ENCODE measurements around the gene TGFA.

The TGFA gene

DNA sequence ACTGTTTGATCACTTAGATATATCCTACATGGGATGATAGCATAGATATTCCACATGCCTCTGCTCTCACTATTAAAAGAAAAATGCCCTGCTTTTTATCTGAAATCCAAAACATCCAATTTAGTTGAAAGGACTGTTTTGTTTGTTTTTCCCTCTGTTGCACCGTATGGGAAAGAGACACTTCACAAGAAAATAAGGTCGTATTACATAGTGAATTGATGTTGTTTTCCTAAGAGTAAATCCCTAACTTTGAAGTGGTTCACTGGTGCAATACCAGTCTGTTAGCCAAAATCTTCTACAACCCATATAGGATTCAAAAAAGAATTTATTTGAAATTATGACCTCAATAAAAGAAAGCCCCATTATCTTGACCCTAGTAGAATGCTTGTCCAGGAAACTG, 18.1 kb downstream of the TGFA start:
- Histone ChIP-seq H3K27me3 (ENCODE audit: insufficient read depth, low read length) (no peaks in the 10 kb centered on the region), H4K8ac (ENCODE audit: low read depth, low read length) (no peak overlapping the region), H3K23ac (ENCODE audit: low read length) (no peak overlapping the region), H3K9me3 (ENCODE audit: insufficient read depth, low read depth, low read length) (peaks cover 2% of the 10 kb centered on the region), H3K4me2 (ENCODE audit: low read length) (no peak overlapping the region), H2BK120ac (ENCODE audit: insufficient read depth, low read length, poor library complexity) (no peak overlapping the region), H3K18ac (ENCODE audit: low read length) (no peak overlapping the region), H3K4me1 (ENCODE audit: control insufficient read depth in 1 of 2, insufficient read depth in 2 of 2, low read length in 2 of 2) (no peaks in the 10 kb centered on the region), H3K27ac (ENCODE audit: low read depth, low read length) (no peak overlapping the region), H3K36me3 (ENCODE audit: control insufficient read depth in 1 of 2, insufficient read depth in 2 of 2, low read length in 2 of 2) (no peaks in the 10 kb centered on the region), H3K4me3 (ENCODE audit: low read depth, low read length) (no peak overlapping the region), H2BK5ac (ENCODE audit: low read depth, low read length, poor library complexity) (no peak overlapping the region), H2AK5ac (ENCODE audit: low read length) (no peak overlapping the region), H4K91ac (ENCODE audit: low read depth, low read length) (no peak overlapping the region), H4K12ac (ENCODE audit: low read depth, low read length) (no peak overlapping the region), H3K9ac (ENCODE audit: low read length) (no peak overlapping the region), H3K14ac (ENCODE audit: low read length) (no peak overlapping the region), H3K79me1 (ENCODE audit: low read length) (no peaks in the 10 kb centered on the region), H3K79me2 (ENCODE audit: control insufficient read depth, insufficient read depth, low read length, poor library complexity) (no peaks in the 10 kb centered on the region), H3K4ac (ENCODE audit: low read depth, low read length) (no peak overlapping the region), H2AFZ (ENCODE audit: insufficient read depth, low read length, poor library complexity) (no peak overlapping the region), H2BK12ac (ENCODE audit: low read length) (no peak overlapping the region)
- WGBS (ENCODE audit: extremely low coverage, insufficient coverage, insufficient read length): no CpG with 5 or more reads among the region's 2 CpGs
- no peak for DNase-seq

DNA sequence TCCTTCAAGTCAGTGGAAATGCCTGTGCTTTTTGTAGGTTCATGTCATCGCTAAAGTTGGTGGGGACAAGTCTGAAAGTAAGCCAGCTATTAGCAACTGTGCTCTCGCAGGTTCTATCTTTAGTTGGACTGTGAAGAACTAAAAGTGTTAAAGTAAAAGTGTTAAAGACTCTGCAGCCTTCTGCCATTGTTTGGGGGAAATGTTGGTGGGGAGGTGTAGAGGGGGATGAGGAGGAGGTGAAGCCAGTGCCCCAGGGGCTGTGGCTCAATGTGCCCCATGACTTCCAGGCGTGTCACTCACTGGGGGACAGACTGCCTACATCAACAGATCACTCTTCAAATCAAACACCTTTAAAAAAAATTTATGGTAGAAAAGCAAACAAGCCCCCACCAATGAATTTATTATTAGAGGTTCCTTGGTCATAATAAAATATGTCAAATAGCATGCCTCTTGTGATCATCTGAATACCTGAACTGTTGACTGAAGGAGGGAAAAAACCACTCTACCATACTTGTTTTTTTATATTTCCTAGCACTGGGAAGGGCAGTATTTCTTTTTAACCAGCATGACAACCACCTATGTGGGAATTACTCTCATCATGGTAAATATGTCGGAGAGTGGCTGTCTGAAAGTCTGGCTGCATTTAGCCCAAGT, 19.3 kb downstream of the TGFA start:
- no peak for DNase-seq
- H4K91ac ChIP-seq (ENCODE audit: low read depth, low read length): no peak overlapping the region
- no peak overlapping the region for H3K4ac ChIP-seq (ENCODE audit: low read depth, low read length)
- no peaks in the 10 kb centered on the region for H3K4me1 ChIP-seq (ENCODE audit: control insufficient read depth in 1 of 2, insufficient read depth in 2 of 2, low read length in 2 of 2)
- no peaks in the 10 kb centered on the region for H3K79me2 ChIP-seq (ENCODE audit: control insufficient read depth, insufficient read depth, low read length, poor library complexity)
- no peak overlapping the region for H2BK5ac ChIP-seq (ENCODE audit: low read depth, low read length, poor library complexity)
- no peak overlapping the region for H3K27ac ChIP-seq (ENCODE audit: low read depth, low read length)
- no CpG with 5 or more reads among the region's 4 CpGs for WGBS (ENCODE audit: extremely low coverage, insufficient coverage, insufficient read length)
- no peaks in the 10 kb centered on the region for H3K27me3 ChIP-seq (ENCODE audit: insufficient read depth, low read length)
- no peaks in the 10 kb centered on the region for H3K36me3 ChIP-seq (ENCODE audit: control insufficient read depth in 1 of 2, insufficient read depth in 2 of 2, low read length in 2 of 2)
- no peak overlapping the region for H3K14ac ChIP-seq (ENCODE audit: low read length)
- H3K4me3 ChIP-seq (ENCODE audit: low read depth, low read length): no peak overlapping the region
- no peak overlapping the region for H4K8ac ChIP-seq (ENCODE audit: low read depth, low read length)
- H3K79me1 ChIP-seq (ENCODE audit: low read length): no peaks in the 10 kb centered on the region
- H3K9ac ChIP-seq (ENCODE audit: low read length): no peak overlapping the region
- no peak overlapping the region for H3K18ac ChIP-seq (ENCODE audit: low read length)
- H2AK5ac ChIP-seq (ENCODE audit: low read length): no peak overlapping the region
- no peak overlapping the region for H2AFZ ChIP-seq (ENCODE audit: insufficient read depth, low read length, poor library complexity)
- H3K23ac ChIP-seq (ENCODE audit: low read length): no peak overlapping the region
- no peak overlapping the region for H2BK120ac ChIP-seq (ENCODE audit: insufficient read depth, low read length, poor library complexity)
- H3K4me2 ChIP-seq (ENCODE audit: low read length): no peak overlapping the region
- H2BK12ac ChIP-seq (ENCODE audit: low read length): no peak overlapping the region
- H3K9me3 ChIP-seq (ENCODE audit: insufficient read depth, low read depth, low read length): peaks cover 2% of the 10 kb centered on the region
- H4K12ac ChIP-seq (ENCODE audit: low read depth, low read length): no peak overlapping the region

DNA sequence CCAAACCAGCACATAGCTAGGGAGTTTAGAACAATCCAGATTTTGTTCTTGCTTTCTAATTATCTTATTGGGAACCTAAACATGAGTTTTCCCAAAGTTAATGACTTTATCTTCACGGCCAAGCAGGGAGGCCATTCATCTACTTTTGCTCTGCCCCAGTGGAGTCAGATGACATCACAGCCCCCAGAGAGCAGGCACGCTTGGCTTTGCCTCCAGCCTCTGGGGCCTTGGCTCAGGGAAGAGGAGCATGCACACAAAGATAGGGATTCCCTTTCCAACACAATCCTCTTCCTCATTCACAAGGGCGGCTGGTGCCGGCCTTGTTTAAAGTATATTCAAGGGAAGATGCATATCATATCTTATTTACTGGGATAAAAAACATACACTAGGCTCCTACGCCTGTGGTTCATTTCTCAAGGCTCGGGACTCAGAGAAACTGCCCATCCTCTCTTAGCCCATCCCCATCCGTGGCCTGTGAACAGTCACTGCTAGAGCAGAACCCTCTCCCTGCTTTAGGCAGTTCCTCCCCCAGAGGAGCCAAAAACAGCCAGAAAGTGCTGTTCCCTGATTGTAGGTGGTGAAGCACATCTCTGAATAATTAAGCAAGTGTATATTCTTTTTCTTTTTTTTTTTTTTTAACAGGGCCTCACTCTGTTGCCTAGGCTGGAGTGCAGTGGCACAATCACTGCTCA, 21.2 kb downstream of the TGFA start:
- Histone ChIP-seq H3K9me3 (ENCODE audit: insufficient read depth, low read depth, low read length) (no peaks in the 10 kb centered on the region), H4K8ac (ENCODE audit: low read depth, low read length) (no peak overlapping the region), H3K4me2 (ENCODE audit: low read length) (no peak overlapping the region), H3K23ac (ENCODE audit: low read length) (no peak overlapping the region), H2BK5ac (ENCODE audit: low read depth, low read length, poor library complexity) (no peak overlapping the region), H2AK5ac (ENCODE audit: low read length) (no peak overlapping the region), H3K14ac (ENCODE audit: low read length) (no peak overlapping the region), H3K18ac (ENCODE audit: low read length) (no peak overlapping the region), H3K4me1 (ENCODE audit: control insufficient read depth in 1 of 2, insufficient read depth in 2 of 2, low read length in 2 of 2) (no peaks in the 10 kb centered on the region), H3K27me3 (ENCODE audit: insufficient read depth, low read length) (no peaks in the 10 kb centered on the region), H3K4me3 (ENCODE audit: low read depth, low read length) (no peak overlapping the region), H2BK12ac (ENCODE audit: low read length) (no peak overlapping the region), H3K9ac (ENCODE audit: low read length) (no peak overlapping the region), H3K79me1 (ENCODE audit: low read length) (no peaks in the 10 kb centered on the region), H4K12ac (ENCODE audit: low read depth, low read length) (no peak overlapping the region), H3K4ac (ENCODE audit: low read depth, low read length) (no peak overlapping the region), H3K36me3 (ENCODE audit: control insufficient read depth in 1 of 2, insufficient read depth in 2 of 2, low read length in 2 of 2) (no peaks in the 10 kb centered on the region), H2BK120ac (ENCODE audit: insufficient read depth, low read length, poor library complexity) (no peak overlapping the region), H3K79me2 (ENCODE audit: control insufficient read depth, insufficient read depth, low read length, poor library complexity) (no peaks in the 10 kb centered on the region), H2AFZ (ENCODE audit: insufficient read depth, low read length, poor library complexity) (no peak overlapping the region), H3K27ac (ENCODE audit: low read depth, low read length) (no peak overlapping the region), H4K91ac (ENCODE audit: low read depth, low read length) (no peak overlapping the region)
- WGBS (ENCODE audit: extremely low coverage, insufficient coverage, insufficient read length): no CpG with 5 or more reads among the region's 7 CpGs
- no peak for DNase-seq

DNA sequence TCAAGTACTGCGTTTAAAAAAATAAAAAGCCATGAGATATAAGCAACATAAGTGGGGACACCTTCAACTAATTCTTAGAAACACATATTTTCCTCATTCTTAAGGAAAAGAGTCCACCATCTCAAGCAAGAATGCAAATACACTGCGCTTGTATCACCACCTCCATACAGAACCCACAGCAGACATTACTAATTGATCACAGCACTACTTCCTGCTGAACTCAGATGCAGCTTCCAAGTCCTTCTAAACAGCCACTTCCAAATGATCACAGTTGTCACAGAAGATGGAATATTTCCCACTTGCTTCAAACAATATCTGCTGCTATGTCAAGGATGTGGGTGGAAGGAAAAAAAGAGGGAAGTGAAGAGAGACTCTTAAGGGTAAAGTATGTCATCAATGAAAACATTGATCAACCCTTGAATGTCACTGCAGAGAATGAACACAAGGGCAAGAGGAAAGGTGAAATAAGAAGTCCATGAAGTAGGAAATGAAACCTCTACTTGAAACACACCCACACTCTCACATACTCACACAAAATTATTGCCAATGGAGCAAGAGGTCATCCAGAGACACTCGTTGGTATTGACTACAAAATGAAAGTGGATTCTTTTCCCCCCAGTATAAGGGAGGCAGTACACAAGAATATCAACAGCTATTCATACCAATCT, 22.1 kb downstream of the TGFA start:
- no peak overlapping the region for H4K12ac ChIP-seq (ENCODE audit: low read depth, low read length)
- no peak overlapping the region for H4K91ac ChIP-seq (ENCODE audit: low read depth, low read length)
- no peak overlapping the region for H2AFZ ChIP-seq (ENCODE audit: insufficient read depth, low read length, poor library complexity)
- H2AK5ac ChIP-seq (ENCODE audit: low read length): no peak overlapping the region
- H3K79me2 ChIP-seq (ENCODE audit: control insufficient read depth, insufficient read depth, low read length, poor library complexity): no peaks in the 10 kb centered on the region
- no peaks in the 10 kb centered on the region for H3K27me3 ChIP-seq (ENCODE audit: insufficient read depth, low read length)
- WGBS (ENCODE audit: extremely low coverage, insufficient coverage, insufficient read length): no CpG with 5 or more reads among the region's 3 CpGs
- H3K9ac ChIP-seq (ENCODE audit: low read length): no peak overlapping the region
- no peak overlapping the region for H3K4me3 ChIP-seq (ENCODE audit: low read depth, low read length)
- no peak overlapping the region for H2BK120ac ChIP-seq (ENCODE audit: insufficient read depth, low read length, poor library complexity)
- H3K9me3 ChIP-seq (ENCODE audit: insufficient read depth, low read depth, low read length): no peaks in the 10 kb centered on the region
- no peak overlapping the region for H3K23ac ChIP-seq (ENCODE audit: low read length)
- no peak overlapping the region for H3K4ac ChIP-seq (ENCODE audit: low read depth, low read length)
- H3K36me3 ChIP-seq (ENCODE audit: control insufficient read depth in 1 of 2, insufficient read depth in 2 of 2, low read length in 2 of 2): no peaks in the 10 kb centered on the region
- H3K79me1 ChIP-seq (ENCODE audit: low read length): no peaks in the 10 kb centered on the region
- H3K14ac ChIP-seq (ENCODE audit: low read length): no peak overlapping the region
- no peak overlapping the region for H4K8ac ChIP-seq (ENCODE audit: low read depth, low read length)
- DNase-seq: no peak
- H3K27ac ChIP-seq (ENCODE audit: low read depth, low read length): no peak overlapping the region
- H3K18ac ChIP-seq (ENCODE audit: low read length): no peak overlapping the region
- H3K4me2 ChIP-seq (ENCODE audit: low read length): no peak overlapping the region
- H3K4me1 ChIP-seq (ENCODE audit: control insufficient read depth in 1 of 2, insufficient read depth in 2 of 2, low read length in 2 of 2): no peaks in the 10 kb centered on the region
- H2BK5ac ChIP-seq (ENCODE audit: low read depth, low read length, poor library complexity): no peak overlapping the region
- H2BK12ac ChIP-seq (ENCODE audit: low read length): no peak overlapping the region

Data from trophoblast cell (in vitro differentiated cells and primary cell).